NOMO-1 (cell line): ENCODE results near the gene TKTL2.
"Not testable (repeated sequence)": the region's sequence is repeated elsewhere in the genome, so short reads cannot be mapped to it uniquely, and the experiment has no call there.

Experiments used
- DNase-seq, 2 experiments: peaks; one replicate each; lab custom pipeline; 2025; ENCODE audit not compliant: unreplicated experiment in 2 of 2; lab: John Stamatoyannopoulos, UW

The TKTL2 gene

GRCh38 chr4:163447481-163447880 lies 26.1 kb downstream of the TKTL2 start:
- no peak for DNase-seq

GRCh38 chr4:163447023-163447422 lies 26.5 kb downstream of the TKTL2 start:
- DNase-seq, result not testable (repeated sequence)

- no peak for DNase-seq
Measured at GRCh38 chr4:163440040-163440439, 33.5 kb downstream of the TKTL2 start.
